Measurements from ENCODE around the gene VSX1. TPM values are rescaled to one million over a fixed set of nuclear protein-coding genes. Genes with fewer than 3 reads are reported as not detected.

The VSX1 gene
- total RNA-seq, 2 donors from 2014 or later, result not detected

GRCh38 chr20:25099601-25100140 lies 17.7 kb upstream of the VSX1 start:
- H3K27ac ChIP-seq, result no peak overlapping the region
- no peaks in the 10 kb centered on the region for H3K9me3 ChIP-seq
- intact Hi-C loops (cut with DNase I), result no loop called here
- TF ChIP-seq POLR2AphosphoS5 (IDR thresholded peaks at IDR 0.05), result no peak
- TF ChIP-seq POLR2A (IDR thresholded peaks at IDR 0.05), result no peak
- no peak for TF ChIP-seq CTCF (IDR thresholded peaks at IDR 0.05)
- DNase-seq (ENCODE audit: low spot score), result no peak
- H3K27me3 ChIP-seq (replicated peaks; ENCODE audit: insufficient read depth), result no peaks in the 10 kb centered on the region
- H3K36me3 ChIP-seq, result no peaks in the 10 kb centered on the region
- no peaks in the 10 kb centered on the region for H3K4me1 ChIP-seq (replicated peaks)
- no peak overlapping the region for H3K4me3 ChIP-seq
- 90% methylated on average over 4 of the region's 4 CpGs for WGBS

GRCh38 chr20:25097498-25097897 lies 15.6 kb upstream of the VSX1 start:
- H3K36me3 ChIP-seq, result no peaks in the 10 kb centered on the region
- no peak overlapping the region for H3K4me3 ChIP-seq
- no peaks in the 10 kb centered on the region for H3K27me3 ChIP-seq (replicated peaks; ENCODE audit: insufficient read depth)
- WGBS, result 45% methylated on average over 2 of the region's 2 CpGs
- no peak for DNase-seq (ENCODE audit: low spot score)
- no peak for TF ChIP-seq CTCF (IDR thresholded peaks at IDR 0.05)
- no peak for TF ChIP-seq POLR2A (IDR thresholded peaks at IDR 0.05)
- TF ChIP-seq POLR2AphosphoS5 (IDR thresholded peaks at IDR 0.05), result no peak
- intact Hi-C loops (cut with DNase I), result no loop called here
- H3K27ac ChIP-seq, result no peak overlapping the region
- no peaks in the 10 kb centered on the region for H3K4me1 ChIP-seq (replicated peaks)
- no peaks in the 10 kb centered on the region for H3K9me3 ChIP-seq

- WGBS, result 45% methylated on average over 12 of the region's 14 CpGs
- Histone ChIP-seq H3K27me3 (replicated peaks; ENCODE audit: insufficient read depth) (peaks cover 7% of the 10 kb centered on the region), H3K9me3 (no peaks in the 10 kb centered on the region), H3K4me1 (replicated peaks) (no peaks in the 10 kb centered on the region), H3K27ac (no peak overlapping the region), H3K36me3 (no peaks in the 10 kb centered on the region), H3K4me3 (no peak overlapping the region)
- TF ChIP-seq POLR2A (IDR thresholded peaks at IDR 0.05) (no peak), POLR2AphosphoS5 (IDR thresholded peaks at IDR 0.05) (no peak), CTCF (IDR thresholded peaks at IDR 0.05) (no peak)
- no peak for DNase-seq (ENCODE audit: low spot score)
- intact Hi-C loops (cut with DNase I), result no loop called here
These were observed 8.8 kb upstream of the VSX1 start for GRCh38 chr20:25090492-25091429.

GRCh38 chr20:25089662-25090061 lies 7.7 kb upstream of the VSX1 start:
- Histone ChIP-seq H3K27ac (no peak overlapping the region), H3K27me3 (replicated peaks; ENCODE audit: insufficient read depth) (peaks cover 15% of the 10 kb centered on the region), H3K9me3 (no peaks in the 10 kb centered on the region), H3K36me3 (no peaks in the 10 kb centered on the region), H3K4me1 (replicated peaks) (peaks cover under 1% of the 10 kb centered on the region), H3K4me3 (no peak overlapping the region)
- DNase-seq (ENCODE audit: low spot score), result no peak
- intact Hi-C loops (cut with DNase I), result no loop called here
- 92% methylated on average over 12 of the region's 12 CpGs for WGBS
- TF ChIP-seq CTCF (IDR thresholded peaks at IDR 0.05) (no peak), POLR2A (IDR thresholded peaks at IDR 0.05) (no peak), POLR2AphosphoS5 (IDR thresholded peaks at IDR 0.05) (no peak)

Data from prostate gland (tissue), 2 donors.